Thoracic aorta (tissue), 2 donors: ENCODE results near the gene LRPAP1. TPM values are rescaled to one million over a fixed set of nuclear protein-coding genes. Genes with fewer than 3 reads are reported as not detected.

ENCODE experiments used
- ATAC-seq: fragments of 150-250 bp; one replicate; pipeline ENCODE4 v1.8.0; 2017; ENCODE audit warnings: low read depth; ENCODE audit not compliant: insufficient number of reproducible peaks, low FRiP score
- DNase-seq: peaks from one replicate; pipeline ENCODE4 v3.0.0-alpha.2; 2020; ENCODE audit warnings: low spot score
- H3K27ac ChIP-seq, 2 donors: fragments of 200-600 bp; sonication (generic); 1 replicate in 1 of 2; 2 replicates in 1 of 2; pipeline ENCODE4 v1.5.1; 2016; ENCODE audit warnings: mild to moderate bottlenecking in 2 of 2, moderate library complexity in 2 of 2
- H3K27me3 ChIP-seq: fragments of 200-600 bp; sonication (generic); replicated peaks from 2 replicates; pipeline ENCODE4 v1.6.0; 2016; ENCODE audit warnings: mild to moderate bottlenecking; ENCODE audit not compliant: insufficient read depth
- H3K36me3 ChIP-seq: fragments of 200-600 bp; sonication (generic); one replicate; pipeline ENCODE4 v1.5.1; 2016
- H3K4me1 ChIP-seq, 2 donors: fragments of 200-600 bp; sonication (generic); 1 replicate in 1 of 2; 2 replicates in 1 of 2; pipeline versions ENCODE4 v1.5.1 to v1.6.0; 2016; ENCODE audit warnings: low read depth in 2 of 2, mild to moderate bottlenecking in 1 of 2; ENCODE audit not compliant: control insufficient read depth in 1 of 2
- H3K4me3 ChIP-seq: fragments of 200-600 bp; sonication (generic); 2 replicates; pipeline ENCODE4 v1.5.1; 2016; ENCODE audit warnings: mild to moderate bottlenecking
- H3K9me3 ChIP-seq: fragments of 200-600 bp; sonication (generic); 2 replicates; pipeline ENCODE4 v1.5.1; 2016
- CTCF ChIP-seq: fragments of 200-600 bp; sonication (generic); IDR thresholded peaks from one replicate; pipeline ENCODE4 v1.5.1; 2019; ENCODE audit warnings: antibody characterized with exemption
- total RNA-seq, 2 donors: library from RNA; depleted of rRNA; stranded (reverse); fragments of >200 nt; gene quantifications; one replicate each; pipeline versions ENCODE4 v1.1.0 to v1.2.3, GENCODE V29; 2016

LRPAP1 gene
- total RNA-seq, 2 donors from 2014 or later, result 155 to 263 TPM

DNA sequence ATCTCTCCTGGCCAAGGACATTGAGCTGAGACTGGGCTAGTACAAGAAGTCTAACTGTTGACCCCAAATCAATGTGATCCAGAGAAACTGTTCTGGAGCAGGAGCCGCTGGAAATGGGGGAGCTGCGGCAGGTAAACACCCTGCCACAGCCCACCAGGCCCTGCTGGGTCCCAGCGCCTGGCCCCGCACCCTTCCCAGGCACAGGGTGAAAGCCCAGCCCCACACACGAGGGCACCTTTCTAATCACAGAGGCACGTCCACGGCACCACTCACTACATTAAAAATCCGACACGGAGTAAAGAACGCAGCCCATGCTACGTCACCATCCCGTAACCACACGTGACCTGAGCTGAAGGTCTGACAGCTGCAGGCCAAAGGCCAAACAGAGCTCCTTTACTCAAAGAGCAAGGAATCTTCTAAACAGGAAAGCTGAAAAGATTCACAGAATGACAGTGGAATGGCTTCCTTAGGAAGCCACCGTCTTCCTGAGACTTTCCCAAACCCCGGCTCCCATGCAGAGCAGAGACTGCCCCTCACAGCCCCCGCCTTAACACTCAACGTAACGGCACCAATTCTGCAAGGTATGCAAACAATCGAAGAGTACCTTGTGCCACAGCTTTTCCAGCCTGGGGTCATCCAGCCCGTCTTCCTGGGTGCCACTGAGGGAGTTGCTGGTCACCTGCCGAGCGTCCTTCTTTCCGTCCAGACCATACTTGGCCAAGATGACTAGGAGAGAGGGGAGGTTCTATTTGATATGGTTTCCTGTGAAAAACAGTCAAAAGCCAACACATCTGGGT is 12.6 kb downstream of the LRPAP1 start:
- no peak for TF ChIP-seq CTCF
- DNase-seq, result no peak
- Histone ChIP-seq H3K4me1 (no peaks in the 10 kb centered on the region), H3K27me3 (no peaks in the 10 kb centered on the region), H3K27ac (no peak overlapping the region), H3K4me3 (no peak overlapping the region), H3K36me3 (peaks cover 81% of the 10 kb centered on the region), H3K9me3 (no peaks in the 10 kb centered on the region)
- ATAC-seq, result no peak

DNA sequence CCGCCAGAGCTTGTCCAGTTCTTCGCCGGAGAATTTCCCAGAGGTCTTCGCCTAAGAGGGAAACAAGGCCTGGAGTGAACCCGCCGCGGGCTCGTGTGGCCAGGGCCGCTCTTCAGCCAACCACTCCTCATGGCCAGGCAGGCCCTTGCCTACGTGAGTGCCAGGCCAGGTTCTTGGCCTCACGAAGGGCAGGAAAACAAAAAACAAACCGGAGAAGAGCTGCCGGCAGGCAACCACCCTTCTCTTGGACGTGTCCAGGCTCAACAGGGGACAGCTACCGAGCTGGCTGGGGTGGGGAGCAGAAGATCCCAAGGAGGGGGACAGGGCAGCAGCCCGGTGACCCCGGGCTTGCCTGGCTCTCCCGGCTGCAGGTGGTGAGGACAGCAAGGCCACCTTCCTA is 13.3 kb downstream of the LRPAP1 start:
- DNase-seq, result no peak
- no peaks in the 10 kb centered on the region for H3K4me1 ChIP-seq
- H3K27me3 ChIP-seq, result no peaks in the 10 kb centered on the region
- H3K27ac ChIP-seq, result no peak overlapping the region
- peaks cover 81% of the 10 kb centered on the region for H3K36me3 ChIP-seq
- no peak for ATAC-seq
- TF ChIP-seq CTCF, result no peak
- no peak overlapping the region for H3K4me3 ChIP-seq
- H3K9me3 ChIP-seq, result no peaks in the 10 kb centered on the region

DNA sequence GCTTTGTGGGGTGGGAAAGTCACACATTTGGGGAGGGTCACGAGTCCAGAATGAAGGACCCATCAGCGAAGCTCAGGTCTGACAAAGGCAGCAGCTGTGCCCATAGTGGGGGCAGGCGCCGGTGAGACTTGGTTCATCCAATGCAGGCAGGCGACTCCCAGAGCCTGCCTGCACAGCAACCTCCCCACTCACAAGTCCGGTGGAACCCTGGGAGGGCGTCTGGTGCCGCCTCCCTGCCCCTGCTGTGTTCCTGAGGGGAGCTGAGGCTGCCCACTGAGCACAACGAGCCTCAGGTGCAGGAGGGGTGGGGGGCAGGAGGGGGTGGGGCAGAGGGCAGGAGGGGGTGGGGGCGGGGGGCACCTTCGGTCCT is 13.7 kb downstream of the LRPAP1 start:
- no peak for ATAC-seq
- Histone ChIP-seq H3K36me3 (peaks cover 81% of the 10 kb centered on the region), H3K4me1 (no peaks in the 10 kb centered on the region), H3K27ac (no peak overlapping the region), H3K4me3 (no peak overlapping the region), H3K27me3 (no peaks in the 10 kb centered on the region), H3K9me3 (no peaks in the 10 kb centered on the region)
- no peak for DNase-seq
- no peak for TF ChIP-seq CTCF

GRCh38 chr4:3517731-3518510 is 14.3 kb downstream of the LRPAP1 start:
- Histone ChIP-seq H3K36me3 (peaks cover 79% of the 10 kb centered on the region), H3K9me3 (no peaks in the 10 kb centered on the region), H3K4me1 (no peaks in the 10 kb centered on the region), H3K27me3 (no peaks in the 10 kb centered on the region), H3K27ac (no peak overlapping the region), H3K4me3 (no peak overlapping the region)
- no peak for DNase-seq
- no peak for TF ChIP-seq CTCF
- no peak for ATAC-seq
